ENCODE data around the gene LAP3. TPM values are rescaled to one million over a fixed set of nuclear protein-coding genes. Genes with fewer than 3 reads are reported as not detected.

The LAP3 gene
- total and polyA plus RNA-seq, 3 experiments from 2014 or later = 49.6 to 93.0 (median 89.0) TPM

GRCh38 chr4:17630228-17630627, 53.2 kb downstream of the LAP3 start:
- Histone ChIP-seq H3K27me3 (ENCODE audit: insufficient read depth, low read length, poor library complexity, severe bottlenecking) (no peaks in the 10 kb centered on the region), H3K9me3 (ENCODE audit: low read length) (no peaks in the 10 kb centered on the region), H3K27ac (ENCODE audit: low read depth, low read length) (no peak overlapping the region), H3K4me1 (ENCODE audit: insufficient read depth, low read length) (no peaks in the 10 kb centered on the region), H3K36me3 (ENCODE audit: insufficient read depth, low read length) (peaks cover 63% of the 10 kb centered on the region), H3K4me3 (ENCODE audit: low read length) (no peak overlapping the region)
- Mint-ChIP-seq H3K9me3 (no peaks in the 10 kb centered on the region), H3K4me1 (peaks cover 16 to 33% (median 27%) of the 10 kb centered on the region in 3 donors), H3K36me3 (peaks cover 0 to 88% (median 32%) of the 10 kb centered on the region in 3 donors), H3K27ac (peak overlapping the region in 3 of 8 donors; percentile 3 to 40 (median 11)), H3K4me3 (no peak overlapping the region), H3K27me3 (peaks cover 0 to 1% of the 10 kb centered on the region in 2 donors)
- ChIA-PET CTCF (interaction anchor here (1.2 kb wide), 1 partner anchor 13 kb away, joined by 3 read pairs; no protein-coding TSS in a partner anchor), POLR2A (no interaction called here)
- DNase-seq = no peak

- no peaks in the 10 kb centered on the region for H3K9me3 Mint-ChIP-seq
- Histone ChIP-seq H3K9me3 (ENCODE audit: low read length) (no peaks in the 10 kb centered on the region), H3K4me3 (ENCODE audit: low read length) (no peak overlapping the region), H3K27ac (ENCODE audit: low read depth, low read length) (no peak overlapping the region), H3K27me3 (ENCODE audit: insufficient read depth, low read length, poor library complexity, severe bottlenecking) (no peaks in the 10 kb centered on the region), H3K4me1 (ENCODE audit: insufficient read depth, low read length) (no peaks in the 10 kb centered on the region), H3K36me3 (ENCODE audit: insufficient read depth, low read length) (peaks cover 46% of the 10 kb centered on the region)
- POLR2A ChIA-PET = no interaction called here
- H3K4me1 Mint-ChIP-seq = peaks cover 12 to 25% (median 14%) of the 10 kb centered on the region in 3 donors
- peaks cover 0 to 65% (median 17%) of the 10 kb centered on the region in 3 donors for H3K36me3 Mint-ChIP-seq
- no peak overlapping the region for H3K27ac Mint-ChIP-seq
- H3K27me3 Mint-ChIP-seq = no peaks in the 10 kb centered on the region
- no peak for DNase-seq
- CTCF ChIA-PET = interaction anchor here (1.3 to 2.3 kb wide), 2 partner anchors 80 to 85 kb away, joined by 4 to 10 read pairs; no protein-coding TSS in a partner anchor
- H3K4me3 Mint-ChIP-seq = no peak overlapping the region
Observed at GRCh38 chr4:17633600-17633999, 56.6 kb downstream of the LAP3 start.

- Histone ChIP-seq H3K36me3 (ENCODE audit: insufficient read depth, low read length) (peaks cover 41% of the 10 kb centered on the region), H3K27me3 (ENCODE audit: insufficient read depth, low read length, poor library complexity, severe bottlenecking) (no peaks in the 10 kb centered on the region), H3K4me1 (ENCODE audit: insufficient read depth, low read length) (no peaks in the 10 kb centered on the region), H3K9me3 (ENCODE audit: low read length) (no peaks in the 10 kb centered on the region), H3K4me3 (ENCODE audit: low read length) (no peak overlapping the region), H3K27ac (ENCODE audit: low read depth, low read length) (no peak overlapping the region)
- DNase-seq = no peak
- Mint-ChIP-seq H3K4me3 (no peak overlapping the region), H3K4me1 (peaks cover 4 to 10% (median 5%) of the 10 kb centered on the region in 3 donors), H3K36me3 (peaks cover 0 to 55% (median 12%) of the 10 kb centered on the region in 3 donors), H3K27ac (peak overlapping the region in 4 of 8 donors; percentile 9 to 56 (median 46)), H3K27me3 (no peaks in the 10 kb centered on the region), H3K9me3 (no peaks in the 10 kb centered on the region)
- POLR2A ChIA-PET = no interaction called here
- CTCF ChIA-PET = interaction anchor here (0.7 to 4.5 kb wide), 4 partner anchors 18 to 88 kb away, joined by 3 to 53 read pairs (median 5); no protein-coding TSS in a partner anchor
Observed at GRCh38 chr4:17635056-17635455, 58.1 kb downstream of the LAP3 start.

- no peaks in the 10 kb centered on the region for H3K9me3 ChIP-seq (ENCODE audit: low read length)
- Mint-ChIP-seq H3K9me3 (no peaks in the 10 kb centered on the region), H3K4me3 (no peak overlapping the region), H3K4me1 (peaks cover 0 to 8% (median 5%) of the 10 kb centered on the region in 3 donors), H3K36me3 (peaks cover 0 to 43% (median 11%) of the 10 kb centered on the region in 3 donors), H3K27me3 (no peaks in the 10 kb centered on the region), H3K27ac (peak overlapping the region in 3 of 8 donors; percentile 54 to 89 (median 56))
- H3K4me1 ChIP-seq (ENCODE audit: insufficient read depth, low read length) = no peaks in the 10 kb centered on the region
- no peaks in the 10 kb centered on the region for H3K27me3 ChIP-seq (ENCODE audit: insufficient read depth, low read length, poor library complexity, severe bottlenecking)
- H3K27ac ChIP-seq (ENCODE audit: low read depth, low read length) = no peak overlapping the region
- peaks cover 30% of the 10 kb centered on the region for H3K36me3 ChIP-seq (ENCODE audit: insufficient read depth, low read length)
- DNase-seq = no peak
- POLR2A ChIA-PET = interaction anchor here (0.6 kb wide), 1 partner anchor 23 kb away, joined by 3 read pairs; no protein-coding TSS in a partner anchor
- no peak overlapping the region for H3K4me3 ChIP-seq (ENCODE audit: low read length)
- CTCF ChIA-PET = interaction anchor here (0.9 to 4.5 kb wide), 12 partner anchors 10 to 181 kb away, joined by 3 to 53 read pairs (median 4); partner anchors contain the start of gene MED28
Observed at GRCh38 chr4:17636341-17636695, 59.3 kb downstream of the LAP3 start.

- Histone ChIP-seq H3K27me3 (ENCODE audit: insufficient read depth, low read length, poor library complexity, severe bottlenecking) (no peaks in the 10 kb centered on the region), H3K27ac (ENCODE audit: low read depth, low read length) (no peak overlapping the region), H3K4me3 (ENCODE audit: low read length) (no peak overlapping the region), H3K9me3 (ENCODE audit: low read length) (no peaks in the 10 kb centered on the region), H3K4me1 (ENCODE audit: insufficient read depth, low read length) (no peaks in the 10 kb centered on the region), H3K36me3 (ENCODE audit: insufficient read depth, low read length) (peaks cover 24% of the 10 kb centered on the region)
- Mint-ChIP-seq H3K36me3 (peaks cover 0 to 37% (median 11%) of the 10 kb centered on the region in 3 donors), H3K27ac (peak overlapping the region in 3 of 8 donors; percentile 47 to 89 (median 54)), H3K9me3 (no peaks in the 10 kb centered on the region), H3K4me3 (no peak overlapping the region), H3K27me3 (no peaks in the 10 kb centered on the region), H3K4me1 (peaks cover 0 to 4% (median 3%) of the 10 kb centered on the region in 3 donors)
- POLR2A ChIA-PET = no interaction called here
- peak; percentile 50 to 78 (median 62) for DNase-seq
- CTCF ChIA-PET = interaction anchor here (0.9 to 4.5 kb wide), 13 partner anchors 10 to 180 kb away, joined by 3 to 53 read pairs (median 3); partner anchors contain the start of gene MED28
Observed at GRCh38 chr4:17636696-17637622, 60.0 kb downstream of the LAP3 start.

GRCh38 chr4:17639136-17639535, 62.1 kb downstream of the LAP3 start:
- no peaks in the 10 kb centered on the region for H3K9me3 ChIP-seq (ENCODE audit: low read length)
- ChIA-PET POLR2A (no interaction called here), CTCF (interaction anchor here (0.8 to 1.0 kb wide), 2 partner anchors 25 to 90 kb away, joined by 3 read pairs; partner anchors contain the start of gene MED28)
- peaks cover 5% of the 10 kb centered on the region for H3K36me3 ChIP-seq (ENCODE audit: insufficient read depth, low read length)
- H3K4me3 ChIP-seq (ENCODE audit: low read length) = no peak overlapping the region
- Mint-ChIP-seq H3K27me3 (no peaks in the 10 kb centered on the region), H3K36me3 (peaks cover 0 to 23% (median 3%) of the 10 kb centered on the region in 3 donors), H3K4me3 (no peak overlapping the region), H3K9me3 (no peaks in the 10 kb centered on the region), H3K27ac (peak overlapping the region in 1 of 8 donors; percentile 51), H3K4me1 (peaks cover 0 to 4% (median 3%) of the 10 kb centered on the region in 3 donors)
- no peaks in the 10 kb centered on the region for H3K27me3 ChIP-seq (ENCODE audit: insufficient read depth, low read length, poor library complexity, severe bottlenecking)
- H3K4me1 ChIP-seq (ENCODE audit: insufficient read depth, low read length) = no peaks in the 10 kb centered on the region
- DNase-seq = no peak
- no peak overlapping the region for H3K27ac ChIP-seq (ENCODE audit: low read depth, low read length)

- Mint-ChIP-seq H3K27me3 (no peaks in the 10 kb centered on the region), H3K9me3 (peaks cover 0 to 5% (median 0%) of the 10 kb centered on the region in 5 donors), H3K4me1 (peaks cover 0 to 2% (median 0%) of the 10 kb centered on the region in 3 donors), H3K36me3 (peaks cover 0 to 8% (median 3%) of the 10 kb centered on the region in 3 donors), H3K4me3 (no peak overlapping the region), H3K27ac (peak overlapping the region in 1 of 8 donors; percentile 68)
- H3K27me3 ChIP-seq (ENCODE audit: insufficient read depth, low read length, poor library complexity, severe bottlenecking) = no peaks in the 10 kb centered on the region
- H3K4me1 ChIP-seq (ENCODE audit: insufficient read depth, low read length) = no peaks in the 10 kb centered on the region
- H3K9me3 ChIP-seq (ENCODE audit: low read length) = no peaks in the 10 kb centered on the region
- H3K27ac ChIP-seq (ENCODE audit: low read depth, low read length) = no peak overlapping the region
- POLR2A ChIA-PET = no interaction called here
- DNase-seq = no peak
- CTCF ChIA-PET = interaction anchor here (0.7 to 1.3 kb wide), 2 partner anchors 55 to 167 kb away, joined by 3 read pairs; no protein-coding TSS in a partner anchor
- no peak overlapping the region for H3K4me3 ChIP-seq (ENCODE audit: low read length)
- H3K36me3 ChIP-seq (ENCODE audit: insufficient read depth, low read length) = no peaks in the 10 kb centered on the region
Observed at GRCh38 chr4:17642398-17642783, 65.4 kb downstream of the LAP3 start.
